Neuronal stem cell (in vitro differentiated cells): ENCODE measurements around the gene BCL2L14.
"Not testable (repeated sequence)": the region's sequence is repeated elsewhere in the genome, so short reads cannot be mapped to it uniquely, and the experiment has no call there.

Experiments used
- DNase-seq: peaks from one replicate; pipeline ENCODE4 v3.0.0-alpha.2; 2013; ENCODE audit warnings: low spot score
- H2AFZ ChIP-seq: one replicate; pipeline ENCODE4 v1.6.1; 2013; ENCODE audit warnings: mild to moderate bottlenecking, low read length, inconsistent platforms
- H2AK5ac ChIP-seq: 2 replicates; pipeline ENCODE4 v1.6.1; 2013; ENCODE audit warnings: low read depth, mild to moderate bottlenecking, inconsistent platforms, low read length, moderate library complexity, mixed read lengths
- H2BK120ac ChIP-seq: 2 replicates; pipeline ENCODE4 v1.6.1; 2013; ENCODE audit warnings: low read depth, mild to moderate bottlenecking, inconsistent platforms, low read length, moderate library complexity, mixed read lengths
- H2BK12ac ChIP-seq: one replicate; pipeline ENCODE4 v1.6.1; 2013; ENCODE audit warnings: low read length, inconsistent platforms
- H2BK15ac ChIP-seq: 2 replicates; pipeline ENCODE4 v1.6.1; 2013; ENCODE audit warnings: mild to moderate bottlenecking, low read length, inconsistent platforms, mixed read lengths
- H2BK5ac ChIP-seq: one replicate; pipeline ENCODE4 v1.6.1; 2013; ENCODE audit warnings: inconsistent platforms, mild to moderate bottlenecking, low read length, moderate library complexity
- H3K14ac ChIP-seq: one replicate; pipeline ENCODE4 v1.6.1; 2013; ENCODE audit warnings: low read length, inconsistent platforms
- H3K18ac ChIP-seq: 2 replicates; pipeline ENCODE4 v1.6.1; 2013; ENCODE audit warnings: low read length, inconsistent platforms
- H3K23ac ChIP-seq: 2 replicates; pipeline ENCODE4 v1.6.1; 2013; ENCODE audit warnings: low read depth, mild to moderate bottlenecking, mixed read lengths, low read length, inconsistent platforms; ENCODE audit not compliant: poor library complexity
- H3K27ac ChIP-seq: replicated peaks from 3 replicates; pipeline ENCODE4 v1.5.1; 2013; ENCODE audit warnings: low read length, inconsistent platforms
- H3K27me3 ChIP-seq, 3 experiments: 2 replicates each; pipeline ENCODE4 v1.6.1; 2013; ENCODE audit warnings: low read length in 3 of 3, mild to moderate bottlenecking in 2 of 3, inconsistent platforms in 1 of 3, low read depth in 1 of 3, mixed read lengths in 1 of 3, moderate library complexity in 1 of 3; ENCODE audit not compliant: control insufficient read depth in 3 of 3, insufficient read depth in 3 of 3
- H3K36me3 ChIP-seq, 2 donors: replicated peaks in 1 of 2; 2 replicates each; pipeline ENCODE4 v1.6.1; 2013; ENCODE audit warnings: low read length in 2 of 2; ENCODE audit not compliant: control insufficient read depth in 2 of 2, insufficient read depth in 2 of 2
- H3K4ac ChIP-seq: 2 replicates; pipeline ENCODE4 v1.6.1; 2013; ENCODE audit warnings: inconsistent platforms, mild to moderate bottlenecking, low read length, moderate library complexity
- H3K4me1 ChIP-seq, 2 donors: 1 replicate in 1 of 2; 2 replicates in 1 of 2; pipeline ENCODE4 v1.6.1; 2013; ENCODE audit warnings: low read length in 2 of 2, low read depth in 1 of 2; ENCODE audit not compliant: control insufficient read depth in 2 of 2, insufficient read depth in 1 of 2
- H3K4me2 ChIP-seq: one replicate; pipeline ENCODE4 v1.6.1; 2013; ENCODE audit warnings: mild to moderate bottlenecking, low read length, inconsistent platforms; ENCODE audit not compliant: insufficient read depth, poor library complexity, severe bottlenecking
- H3K4me3 ChIP-seq, 2 donors: 2 replicates each; pipeline ENCODE4 v1.5.1; 2013; ENCODE audit warnings: low read length in 2 of 2, mild to moderate bottlenecking in 2 of 2, inconsistent platforms in 1 of 2, moderate library complexity in 1 of 2
- H3K79me1 ChIP-seq: one replicate; pipeline ENCODE4 v1.6.1; 2013; ENCODE audit warnings: low read depth, mild to moderate bottlenecking, inconsistent platforms, low read length, moderate library complexity
- H3K9ac ChIP-seq: one replicate; pipeline ENCODE4 v1.6.1; 2013; ENCODE audit warnings: mild to moderate bottlenecking, low read depth, low read length, inconsistent platforms; ENCODE audit not compliant: poor library complexity
- H3K9me3 ChIP-seq, 2 donors: replicated peaks in 1 of 2; 2 replicates each; pipeline versions ENCODE3 to v1.6.1; 2013; ENCODE audit warnings: low read length in 2 of 2, mild to moderate bottlenecking in 2 of 2, inconsistent platforms in 1 of 2, low read depth in 1 of 2, mixed read lengths in 1 of 2, moderate library complexity in 1 of 2; ENCODE audit not compliant: control insufficient read depth in 2 of 2, insufficient read depth in 1 of 2
- H4K8ac ChIP-seq: one replicate; pipeline ENCODE4 v1.6.1; 2013; ENCODE audit warnings: low read depth, mild to moderate bottlenecking, inconsistent platforms, low read length, moderate library complexity
- H4K91ac ChIP-seq: one replicate; pipeline ENCODE4 v1.6.1; 2013; ENCODE audit warnings: low read length, low read depth, mild to moderate bottlenecking, inconsistent platforms; ENCODE audit not compliant: poor library complexity
- WGBS, 2 donors: extraction: QIAGEN DNeasy Blood & Tissue Kit; methylation state at CpG; one replicate each; pipeline ENCODE4 v1.1.7; 2013; ENCODE audit warnings: missing lambda C conversion rate in 2 of 2, mixed read lengths in 1 of 2; ENCODE audit not compliant: insufficient read length in 2 of 2, insufficient replicate concordance in 1 of 2; ENCODE audit errors: extremely low coverage in 2 of 2; 5-methylcytosine and 5-hydroxymethylcytosine counted together

Gene BCL2L14

DNA sequence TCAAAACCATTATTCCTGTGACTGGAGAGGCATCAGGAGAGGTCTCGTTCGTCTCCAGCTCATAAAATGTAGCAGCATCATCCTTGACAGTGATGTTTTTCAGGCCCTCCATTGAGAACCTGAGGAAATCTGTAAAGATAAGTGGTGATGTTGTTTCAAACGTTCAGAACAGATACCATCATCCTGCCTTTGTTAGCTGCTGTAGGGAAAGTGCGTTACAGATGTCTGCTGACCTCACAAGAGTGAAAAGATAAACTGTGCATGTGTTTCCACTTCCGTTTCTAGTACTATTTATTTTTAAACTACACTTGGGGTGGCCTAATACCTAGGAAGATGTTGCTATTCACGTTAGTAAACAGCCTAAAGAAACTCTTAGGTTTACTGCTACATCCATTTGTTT lies 28.4 kb downstream of the BCL2L14 start:
- no peak overlapping the region for H2AFZ ChIP-seq
- no peak overlapping the region for H3K18ac ChIP-seq
- no peak overlapping the region for H2BK12ac ChIP-seq
- no peaks in the 10 kb centered on the region for H3K27me3 ChIP-seq
- no peak overlapping the region for H3K4me2 ChIP-seq
- no peak overlapping the region for H2BK5ac ChIP-seq
- H4K8ac ChIP-seq, result no peak overlapping the region
- no peak overlapping the region for H3K27ac ChIP-seq
- no peaks in the 10 kb centered on the region for H3K79me1 ChIP-seq
- WGBS, 2 donors, result no CpG with 5 or more reads among the region's 6 CpGs
- H2BK120ac ChIP-seq, result no peak overlapping the region
- no peak overlapping the region for H2BK15ac ChIP-seq
- no peak overlapping the region for H3K9ac ChIP-seq
- H3K36me3 ChIP-seq, result peaks cover 5 to 28% of the 10 kb centered on the region in 2 donors
- no peak for DNase-seq
- no peak overlapping the region for H3K23ac ChIP-seq
- H4K91ac ChIP-seq, result no peak overlapping the region
- peaks cover 0 to 5% of the 10 kb centered on the region in 2 donors for H3K9me3 ChIP-seq
- no peak overlapping the region for H3K4ac ChIP-seq
- H3K4me1 ChIP-seq, result no peaks in the 10 kb centered on the region
- no peak overlapping the region for H2AK5ac ChIP-seq
- H3K4me3 ChIP-seq, result no peak overlapping the region
- H3K14ac ChIP-seq, result no peak overlapping the region

DNA sequence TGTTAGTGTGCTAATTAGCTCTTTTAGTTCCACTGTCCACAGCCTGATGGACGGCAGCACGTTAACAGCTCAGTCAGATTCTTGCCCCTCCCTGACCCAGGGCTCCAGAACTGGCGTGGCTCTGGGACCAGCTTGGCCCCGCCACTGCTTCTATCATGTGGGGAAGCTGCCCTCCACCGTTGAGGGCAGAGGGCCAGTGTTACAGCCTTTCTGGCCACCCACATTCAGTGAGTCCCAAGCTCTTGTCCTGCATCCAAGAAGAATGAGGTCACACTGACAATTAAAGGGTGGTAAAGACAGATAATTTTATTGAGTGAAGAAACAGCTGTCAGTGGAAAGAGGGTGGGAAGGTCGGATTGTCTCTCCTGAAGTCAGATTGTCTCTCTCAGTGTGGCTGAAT lies 36.9 kb downstream of the BCL2L14 start:
- Histone ChIP-seq H3K27me3 (no peaks in the 10 kb centered on the region), H2AFZ (no peak overlapping the region), H4K91ac (no peak overlapping the region), H2AK5ac (no peak overlapping the region), H3K4me2 (no peak overlapping the region), H2BK12ac (no peak overlapping the region), H4K8ac (no peak overlapping the region), H3K4ac (no peak overlapping the region), H2BK120ac (no peak overlapping the region), H2BK5ac (no peak overlapping the region), H3K79me1 (no peaks in the 10 kb centered on the region), H3K4me3 (peak overlapping the region in 1 of 2 donors; percentile 7), H2BK15ac (no peak overlapping the region), H3K14ac (no peak overlapping the region), H3K23ac (no peak overlapping the region), H3K9ac (no peak overlapping the region), H3K9me3 (peaks cover 8 to 22% of the 10 kb centered on the region in 2 donors), H3K18ac (no peak overlapping the region), H3K36me3 (peaks cover 6 to 11% of the 10 kb centered on the region in 2 donors), H3K27ac (no peak overlapping the region), H3K4me1 (no peaks in the 10 kb centered on the region)
- no peak for DNase-seq
- no CpG with 5 or more reads among the region's 6 CpGs for WGBS, 2 donors

DNA sequence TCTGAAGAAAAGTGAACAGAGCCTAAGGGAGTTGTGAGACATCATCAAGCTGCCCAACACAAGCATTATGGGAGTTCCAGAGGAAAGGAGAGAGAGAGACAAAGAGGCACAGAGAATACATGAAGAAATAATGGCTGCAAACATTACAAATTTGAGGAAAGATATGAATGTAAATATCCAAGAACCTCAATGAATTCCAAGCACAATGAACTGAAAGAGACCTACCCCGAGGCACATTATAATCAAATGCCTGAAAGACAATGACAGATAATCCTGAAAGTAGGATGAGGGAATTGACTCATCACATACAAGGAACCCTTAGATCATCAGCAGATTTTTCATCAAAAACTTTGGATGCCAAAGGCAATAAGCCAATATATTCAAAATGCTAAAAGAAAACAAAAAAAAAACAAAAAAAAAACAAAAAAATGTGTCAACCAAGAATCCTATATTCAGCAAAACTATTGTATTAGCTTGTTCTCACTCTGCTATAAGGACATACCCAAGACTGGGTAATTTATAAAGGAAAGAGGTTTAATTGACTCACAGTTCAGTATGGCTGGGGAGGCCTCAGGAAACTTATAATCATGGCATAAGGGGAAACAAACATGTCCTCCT lies 37.8 kb downstream of the BCL2L14 start:
- no peak overlapping the region for H3K4me3 ChIP-seq
- no peak overlapping the region for H2BK15ac ChIP-seq
- no peak overlapping the region for H3K9ac ChIP-seq
- H3K23ac ChIP-seq, result no peak overlapping the region
- no CpG with 5 or more reads among the region's 1 CpG for WGBS, 2 donors
- H3K4ac ChIP-seq, result no peak overlapping the region
- H3K79me1 ChIP-seq, result no peaks in the 10 kb centered on the region
- no peak overlapping the region for H2BK5ac ChIP-seq
- H3K4me2 ChIP-seq, result no peak overlapping the region
- DNase-seq, result no peak
- H2BK12ac ChIP-seq, result no peak overlapping the region
- no peaks in the 10 kb centered on the region for H3K27me3 ChIP-seq
- H4K8ac ChIP-seq, result no peak overlapping the region
- no peaks in the 10 kb centered on the region for H3K4me1 ChIP-seq
- peaks cover 8 to 22% of the 10 kb centered on the region in 2 donors for H3K9me3 ChIP-seq
- H2AK5ac ChIP-seq, result no peak overlapping the region
- peaks cover 6 to 16% of the 10 kb centered on the region in 2 donors for H3K36me3 ChIP-seq
- no peak overlapping the region for H2AFZ ChIP-seq
- H3K27ac ChIP-seq, result no peak overlapping the region
- no peak overlapping the region for H3K14ac ChIP-seq
- no peak overlapping the region for H3K18ac ChIP-seq
- no peak overlapping the region for H2BK120ac ChIP-seq
- H4K91ac ChIP-seq, result no peak overlapping the region

DNA sequence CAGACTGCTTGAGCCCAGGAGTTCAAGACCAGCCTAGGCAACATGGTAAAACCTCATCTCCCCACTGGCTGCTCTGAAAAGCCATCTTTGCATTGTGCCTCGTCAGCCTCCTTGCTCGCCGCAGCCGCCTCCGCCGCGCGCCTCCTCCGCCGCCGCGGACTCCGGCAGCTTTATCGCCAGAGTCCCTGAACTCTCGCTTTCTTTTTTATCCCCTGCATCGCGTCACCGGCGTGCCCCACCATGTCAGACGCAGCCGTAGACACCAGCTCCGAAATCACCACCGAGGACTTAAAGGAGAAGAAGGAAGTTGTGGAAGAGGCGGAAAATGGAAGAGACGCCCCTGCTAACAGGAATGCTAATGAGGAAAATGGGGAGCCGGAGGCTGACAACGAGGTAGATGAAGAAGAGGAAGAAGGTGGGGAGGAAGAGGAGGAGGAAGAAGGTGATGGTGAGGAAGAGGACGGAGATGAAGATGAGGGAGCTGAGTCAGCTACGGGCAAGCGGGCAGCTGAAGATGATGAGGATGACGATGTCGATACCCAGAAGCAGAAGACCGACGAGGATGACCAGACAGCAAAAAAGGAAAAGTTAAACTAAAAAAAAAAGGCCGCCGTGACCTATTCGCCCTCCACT lies 40.3 kb downstream of the BCL2L14 start:
- Histone ChIP-seq H3K9me3 (peaks cover 6 to 14% of the 10 kb centered on the region in 2 donors), H3K36me3 (peaks cover 6 to 30% of the 10 kb centered on the region in 2 donors)
- H3K14ac ChIP-seq, H3K23ac ChIP-seq, H3K27me3 ChIP-seq, H3K4me1 ChIP-seq, H3K9ac ChIP-seq, H3K18ac ChIP-seq, H3K4me3 ChIP-seq, H2BK15ac ChIP-seq, H2BK5ac ChIP-seq, H2AK5ac ChIP-seq, H3K79me1 ChIP-seq, H4K91ac ChIP-seq, H3K27ac ChIP-seq, H2AFZ ChIP-seq, DNase-seq, H2BK12ac ChIP-seq, H2BK120ac ChIP-seq, H3K4me2 ChIP-seq, H4K8ac ChIP-seq, H3K4ac ChIP-seq: not testable (repeated sequence)
- WGBS, 2 donors, result 100% methylated on average over 1 of the region's 37 CpGs; no CpG with 5 or more reads in 1 of the 2 donors
